ENCODE data around the gene ISG20. TPM values are rescaled to one million over a fixed set of nuclear protein-coding genes. Genes with fewer than 3 reads are reported as not detected.
A peak's percentile ranks its signal among the peaks of the same experiment; 100 is the strongest.

Gene ISG20
- total RNA-seq, 1 experiment from 2014 or later = 14.9 TPM

GRCh38 chr15:88637436-88637835, 1.4 kb upstream of the ISG20 start:
- BruUV-seq (replicated peaks) = no TSS peak
- ATAC-seq = no peak
- no peak for DNase-seq (ENCODE audit: low read depth, low spot score)
- Histone ChIP-seq H3K4me1 (ENCODE audit: control insufficient read depth, insufficient read depth, low read length) (peaks cover 28% of the 10 kb centered on the region), H3K36me3 (ENCODE audit: control insufficient read depth, insufficient read depth, low read length) (peaks cover 2% of the 10 kb centered on the region; the same call in 1 of the 2 replicates), H3K4me3 (ENCODE audit: low read depth in 2 of 2, low read length in 2 of 2) (no peak overlapping the region), H3K27me3 (ENCODE audit: control insufficient read depth, insufficient read depth, low read length) (no peaks in the 10 kb centered on the region), H3K27ac (ENCODE audit: low read length) (no peak overlapping the region), H3K9me3 (ENCODE audit: control insufficient read depth, insufficient read depth, low read depth, low read length) (no peaks in the 10 kb centered on the region)
- in situ Hi-C loops (cut with HindIII; ENCODE audit: low pct_unique_long_range_greater_than_20kb, low sequenced_read_pairs) = no loop called here
- intact Hi-C loops (cut with micrococcal nuclease; ENCODE audit: unreplicated experiment) = no loop called here
- TF ChIP-seq, protein P1, sequence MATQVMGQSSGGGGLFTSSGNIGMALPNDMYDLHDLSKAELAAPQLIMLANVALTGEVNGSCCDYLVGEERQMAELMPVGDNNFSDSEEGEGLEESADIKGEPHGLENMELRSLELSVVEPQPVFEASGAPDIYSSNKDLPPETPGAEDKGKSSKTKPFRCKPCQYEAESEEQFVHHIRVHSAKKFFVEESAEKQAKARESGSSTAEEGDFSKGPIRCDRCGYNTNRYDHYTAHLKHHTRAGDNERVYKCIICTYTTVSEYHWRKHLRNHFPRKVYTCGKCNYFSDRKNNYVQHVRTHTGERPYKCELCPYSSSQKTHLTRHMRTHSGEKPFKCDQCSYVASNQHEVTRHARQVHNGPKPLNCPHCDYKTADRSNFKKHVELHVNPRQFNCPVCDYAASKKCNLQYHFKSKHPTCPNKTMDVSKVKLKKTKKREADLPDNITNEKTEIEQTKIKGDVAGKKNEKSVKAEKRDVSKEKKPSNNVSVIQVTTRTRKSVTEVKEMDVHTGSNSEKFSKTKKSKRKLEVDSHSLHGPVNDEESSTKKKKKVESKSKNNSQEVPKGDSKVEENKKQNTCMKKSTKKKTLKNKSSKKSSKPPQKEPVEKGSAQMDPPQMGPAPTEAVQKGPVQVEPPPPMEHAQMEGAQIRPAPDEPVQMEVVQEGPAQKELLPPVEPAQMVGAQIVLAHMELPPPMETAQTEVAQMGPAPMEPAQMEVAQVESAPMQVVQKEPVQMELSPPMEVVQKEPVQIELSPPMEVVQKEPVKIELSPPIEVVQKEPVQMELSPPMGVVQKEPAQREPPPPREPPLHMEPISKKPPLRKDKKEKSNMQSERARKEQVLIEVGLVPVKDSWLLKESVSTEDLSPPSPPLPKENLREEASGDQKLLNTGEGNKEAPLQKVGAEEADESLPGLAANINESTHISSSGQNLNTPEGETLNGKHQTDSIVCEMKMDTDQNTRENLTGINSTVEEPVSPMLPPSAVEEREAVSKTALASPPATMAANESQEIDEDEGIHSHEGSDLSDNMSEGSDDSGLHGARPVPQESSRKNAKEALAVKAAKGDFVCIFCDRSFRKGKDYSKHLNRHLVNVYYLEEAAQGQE (IDR thresholded peaks at IDR 0.05; ENCODE audit: insufficient read depth in 1 of 2, low read depth in 2 of 2, low read length in 1 of 2) = no peak
- TF ChIP-seq CTCF (IDR thresholded peaks at IDR 0.05) = no peak
- no peak for TF ChIP-seq POLR2AphosphoS5 (IDR thresholded peaks at IDR 0.05; ENCODE audit: low read depth, low read length)
- POLR2A ChIA-PET = no interaction called here
- CTCF ChIA-PET = no interaction called here

DNA sequence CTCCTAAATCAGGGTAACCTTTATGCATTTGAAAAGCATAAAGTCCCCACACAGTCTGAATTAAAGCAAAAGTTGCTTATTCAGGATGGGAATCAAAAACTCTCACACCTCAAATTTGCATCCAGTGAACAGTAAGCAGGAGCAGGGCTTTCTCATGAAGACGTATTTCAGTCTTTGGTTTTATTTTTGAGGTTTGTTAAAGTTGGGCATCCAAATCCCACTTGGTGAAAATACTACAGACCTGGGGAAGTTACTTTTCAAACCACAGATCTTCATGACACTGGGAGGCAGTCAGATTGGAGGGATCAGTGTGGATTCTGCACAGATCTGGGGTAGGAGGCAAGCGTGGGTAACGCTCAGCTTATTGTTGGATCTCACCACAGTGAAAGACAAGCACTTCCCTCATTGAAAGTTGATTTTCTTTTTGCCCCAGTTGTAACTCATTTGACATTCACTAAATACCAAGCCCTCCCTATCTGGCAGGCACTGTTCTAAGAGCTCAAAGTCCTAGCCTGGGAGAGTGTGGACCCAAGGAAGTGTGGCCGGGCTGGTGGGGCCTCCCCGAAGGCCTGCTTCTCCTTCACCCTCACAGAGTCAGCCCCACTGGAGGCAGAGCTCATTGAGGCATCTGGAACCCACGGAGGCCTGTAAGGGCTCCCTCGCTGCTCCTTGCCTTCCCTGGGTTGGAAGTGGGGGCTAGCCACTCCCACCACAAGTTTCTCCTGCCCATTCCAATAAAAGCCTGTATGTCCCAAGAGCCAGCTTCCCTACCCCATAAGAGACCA, 783 bp upstream of the ISG20 start:
- Histone ChIP-seq H3K9me3 (ENCODE audit: control insufficient read depth, insufficient read depth, low read depth, low read length) (no peaks in the 10 kb centered on the region), H3K27ac (ENCODE audit: low read length) (peak overlapping the region; percentile 78), H3K4me1 (ENCODE audit: control insufficient read depth, insufficient read depth, low read length) (peaks cover 28% of the 10 kb centered on the region), H3K36me3 (ENCODE audit: control insufficient read depth, insufficient read depth, low read length) (peaks cover 2% of the 10 kb centered on the region; the same call in 1 of the 2 replicates), H3K27me3 (ENCODE audit: control insufficient read depth, insufficient read depth, low read length) (no peaks in the 10 kb centered on the region), H3K4me3 (ENCODE audit: low read depth in 2 of 2, low read length in 2 of 2) (peak overlapping the region; percentile 43 to 48)
- BruUV-seq (replicated peaks) = no TSS peak
- DNase-seq (ENCODE audit: low read depth, low spot score) (no peak), ATAC-seq (peak; percentile 41)
- POLR2A ChIA-PET = interaction anchor here (0.9 to 1.0 kb wide), 2 partner anchors 10 to 16 kb away, joined by 3 to 4 read pairs; no protein-coding TSS in a partner anchor
- intact Hi-C loops (cut with micrococcal nuclease; ENCODE audit: unreplicated experiment) (no loop called here), in situ Hi-C loops (cut with HindIII; ENCODE audit: low pct_unique_long_range_greater_than_20kb, low sequenced_read_pairs) (no loop called here)
- CTCF ChIA-PET = interaction anchor here (0.6 kb wide), 2 partner anchors 31 to 260 kb away, joined by 6 to 8 read pairs; no protein-coding TSS in a partner anchor
- no peak for TF ChIP-seq TCF7L2 (IDR thresholded peaks at IDR 0.05; ENCODE audit: low read depth, low read length)
- TF ChIP-seq CTCF (IDR thresholded peaks at IDR 0.05) = no peak
- TF ChIP-seq, protein P1 (IDR thresholded peaks at IDR 0.05; ENCODE audit: insufficient read depth in 1 of 2, low read depth in 2 of 2, low read length in 1 of 2) = no peak
- TF ChIP-seq SIN3A (IDR thresholded peaks at IDR 0.05; ENCODE audit: borderline replicate concordance, insufficient read depth, low read depth, low read length) = no peak
- no peak for TF ChIP-seq POLR2AphosphoS5 (IDR thresholded peaks at IDR 0.05; ENCODE audit: low read depth, low read length)
